K562 (cell line): ENCODE measurements around the gene PTPN14. TPM values are rescaled to one million over a fixed set of nuclear protein-coding genes. Genes with fewer than 3 reads are reported as not detected.

Experiments
- ATAC-seq: fragments of 200-7000 bp; cut with Tn5 transposase; 3 replicates; pipeline ENCODE4 v1.9.1; 2020; ENCODE audit warnings: moderate library complexity
- BruUV-seq: library from RNA; stranded (reverse); fragments of 400-500 nt; replicated peaks from 2 replicates; lab custom pipeline; 2021; lab: Mats Ljungman, UMichigan
- CTCF ChIA-PET: fragments of 300-600 bp; formaldehyde crosslinking; extraction: SDS; loops from one replicate; lab custom pipeline; 2021; ENCODE audit warnings: low intra/inter-chr PET ratio; lab: Yijun Ruan, JAX
- POLR2A ChIA-PET: fragments of 300-600, 350-650 bp; sonication (Branson Sonifier 250); formaldehyde crosslinking; extraction: SDS; loops from one replicate; lab custom pipeline; 2021; ENCODE audit warnings: antibody characterized with exemption, inconsistent platforms; lab: Yijun Ruan, JAX
- DNase-seq, 4 experiments: peaks; one replicate each; pipeline versions ENCODE4 v3.0.0 to v3.0.0-alpha.2; 2011 to 2018; ENCODE audit warnings: low spot score in 3 of 4, mixed read lengths in 3 of 4; ENCODE audit errors: extremely low read depth in 1 of 4
- FAIRE-seq: peaks from 2 replicates; lab custom pipeline; 2011; peaks lifted over from hg19 to GRCh38; lab: Jason Lieb, UNC
- H2AFZ ChIP-seq: 2 replicates; pipeline ENCODE4 v1.6.0; 2011; ENCODE audit warnings: low read depth, low read length, control low read depth, inconsistent platforms
- H3K27ac ChIP-seq: fragments of 200-600 bp; 3 replicates; pipeline ENCODE4 v1.8.0; 2011; ENCODE audit warnings: low read depth, mild to moderate bottlenecking, control low read depth, inconsistent platforms, low read length, moderate library complexity, mixed read lengths; ENCODE audit errors: extremely low read depth
- H3K27me3 ChIP-seq, 2 experiments: fragments of 300-600 bp in 1 of 2; 2 replicates in 1 of 2; 3 replicates in 1 of 2; pipeline versions ENCODE4 v1.6.0 to v1.8.0; 2011; ENCODE audit warnings: inconsistent platforms in 2 of 2, low read length in 2 of 2, mild to moderate bottlenecking in 1 of 2, mixed read lengths in 1 of 2, moderate library complexity in 1 of 2; ENCODE audit not compliant: control insufficient read depth in 2 of 2, insufficient read depth in 2 of 2
- H3K36me3 ChIP-seq: fragments of 300-600 bp; 3 replicates; pipeline ENCODE4 v1.8.0; 2011; ENCODE audit warnings: mild to moderate bottlenecking, low read length, inconsistent platforms; ENCODE audit not compliant: control insufficient read depth, insufficient read depth
- H3K4me1 ChIP-seq, 2 experiments: fragments of 200-600 bp in 1 of 2; replicated peaks in 1 of 2; 2 replicates in 1 of 2; 3 replicates in 1 of 2; pipeline versions ENCODE4 v1.5.1 to v1.8.0; 2011; ENCODE audit warnings: inconsistent platforms in 2 of 2, low read length in 2 of 2, mild to moderate bottlenecking in 1 of 2, mixed read lengths in 1 of 2, moderate library complexity in 1 of 2; ENCODE audit not compliant: control insufficient read depth in 2 of 2, insufficient read depth in 2 of 2
- H3K4me2 ChIP-seq: 2 replicates; pipeline ENCODE4 v1.6.1; 2011; ENCODE audit warnings: low read length, control low read depth, inconsistent platforms, mixed read lengths; ENCODE audit not compliant: insufficient read depth
- H3K4me3 ChIP-seq: fragments of 200-600 bp; sonication (generic), shearing (Covaris generic); 2 replicates; pipeline ENCODE4 v1.5.1; 2016; ENCODE audit warnings: control low read depth, inconsistent platforms
- H3K79me2 ChIP-seq: fragments of 200-600 bp; 3 replicates; pipeline ENCODE4 v1.8.0; 2011; ENCODE audit warnings: low read length, inconsistent platforms; ENCODE audit not compliant: control insufficient read depth, insufficient read depth
- H3K9ac ChIP-seq, 2 experiments: 2 replicates each; pipeline versions ENCODE4 v1.6.0 to v1.6.1; 2011; ENCODE audit warnings: low read depth in 2 of 2, low read length in 2 of 2, control low read depth in 1 of 2, inconsistent platforms in 1 of 2, mild to moderate bottlenecking in 1 of 2, mixed read lengths in 1 of 2; ENCODE audit not compliant: insufficient read depth in 1 of 2
- H3K9me1 ChIP-seq: one replicate; pipeline ENCODE4 v1.6.0; 2011; ENCODE audit warnings: inconsistent platforms, mild to moderate bottlenecking, low read length, moderate library complexity; ENCODE audit not compliant: control insufficient read depth, insufficient read depth
- H3K9me3 ChIP-seq: replicated peaks from 2 replicates; pipeline ENCODE4 v1.5.1; 2011; ENCODE audit warnings: low read depth, low read length, inconsistent platforms; ENCODE audit not compliant: control insufficient read depth, insufficient read depth
- H4K20me1 ChIP-seq: replicated peaks from 2 replicates; pipeline ENCODE4 v1.6.1; 2011; ENCODE audit warnings: low read length, inconsistent platforms, mixed read lengths; ENCODE audit not compliant: control insufficient read depth, insufficient read depth
- E2F3 ChIP-seq: fragments of 250-450 bp; sonication (Bioruptor Pico); IDR thresholded peaks from 2 replicates; pipeline ENCODE4 v1.4.0; 2020; ENCODE audit warnings: mild to moderate bottlenecking
- FOSL1 ChIP-seq: fragments of 200-800 bp; sonication (Bioruptor generic); conservative IDR thresholded peaks from 2 replicates; pipeline ENCODE4 v1.6.1; 2016; ENCODE audit warnings: missing genetic modification characterization, missing compliant biosample characterization
- HNRNPK ChIP-seq: fragments of 200-400 bp; formaldehyde crosslinking; IDR thresholded peaks from one replicate; pipeline ENCODE4 v1.6.1; 2018; ENCODE audit warnings: mild to moderate bottlenecking, low read depth, low read length; ENCODE audit not compliant: poor library complexity, severe bottlenecking
- MTF1 ChIP-seq: fragments of 250-450 bp; sonication (Bioruptor Pico); IDR thresholded peaks from 2 replicates; pipeline ENCODE4 v1.9.0; 2021; ENCODE audit warnings: moderate library complexity, mild to moderate bottlenecking, inconsistent platforms, borderline replicate concordance
- NELFE ChIP-seq: IDR thresholded peaks from 2 replicates; pipeline ENCODE4 v1.6.1; 2011; ENCODE audit warnings: mild to moderate bottlenecking; ENCODE audit not compliant: insufficient read depth, insufficient read length
- RAD51 ChIP-seq: fragments of 450-650 bp; IDR thresholded peaks from 2 replicates; pipeline ENCODE4 v1.7.1; 2016; ENCODE audit warnings: low read depth, mild to moderate bottlenecking, borderline replicate concordance
- SMARCE1 ChIP-seq: fragments of 450-650 bp; IDR thresholded peaks from 2 replicates; pipeline ENCODE4 v1.7.1; 2016; ENCODE audit warnings: mild to moderate bottlenecking
- WHSC1 ChIP-seq: IDR thresholded peaks from one replicate; pipeline ENCODE4 v1.6.1; 2012; ENCODE audit warnings: low read length, control low read depth, inconsistent platforms
- ZBTB8A ChIP-seq: fragments of 450-650 bp; IDR thresholded peaks from 2 replicates; pipeline ENCODE4 v1.6.1; 2018; ENCODE audit warnings: mild to moderate bottlenecking, moderate library complexity; ENCODE audit not compliant: partially characterized antibody
- ZNF12 ChIP-seq: sonication (generic); formaldehyde crosslinking; IDR thresholded peaks from 2 replicates; pipeline ENCODE4 v1.4.0; 2020; ENCODE audit warnings: mild to moderate bottlenecking, missing genetic modification reagents
- WGBS: fragments of 100-300 bp; shearing (Covaris generic); methylation state at CpG from one replicate; pipeline ENCODE4 v1.1.6; 2016; ENCODE audit warnings: low coverage, mixed read lengths; ENCODE audit not compliant: insufficient coverage; ENCODE audit errors: missing lambda C conversion rate; 5-methylcytosine and 5-hydroxymethylcytosine counted together
- in situ Hi-C: fragments of 300-500 bp; cut with MboI; formaldehyde crosslinking; loops from 4 replicates; pipeline ENCODE4 v1.15.0; 2018; ENCODE audit warnings: inconsistent platforms, mixed read lengths
- intact Hi-C: fragments of 100-400 bp; cut with micrococcal nuclease; formaldehyde crosslinking; loops from 2 replicates; pipeline ENCODE4 v1.14.2; 2022
- polyA plus RNA-seq, 8 experiments: library from polyadenylated mRNA; depleted of rRNA in 4 of 8; stranded (reverse) in 5 of 8; unstranded in 3 of 8; fragments of >200 nt; fragmentation: Nextera tagmentation in 2 of 8; fragmentation: Illumina TruSeq in 1 of 8; extraction: Ambion mirVana in 2 of 8; extraction: Trizol in 1 of 8; gene quantifications; 2 replicates each; pipeline versions ENCODE4 v1.2.1 to v1.2.3, GENCODE V29; 2011 to 2014; ENCODE audit warnings: inconsistent platforms in 1 of 8, missing spikeins in 1 of 8
- total RNA-seq, 7 experiments: library from RNA; depleted of rRNA in 6 of 7; stranded (reverse); fragments of >200 nt in 6 of 7; fragmentation: Illumina TruSeq in 2 of 7; extraction: Trizol in 2 of 7; gene quantifications; 2 replicates each; pipeline versions ENCODE4 v1.2.1 to v1.2.3, GENCODE V29; 2011 to 2021; ENCODE audit warnings: low replicate concordance in 1 of 7
- TF ChIP-seq, protein P1 (sequence below): fragments of 450-650 bp; IDR thresholded peaks from 2 replicates; pipeline ENCODE4 v1.6.1; 2018; ENCODE audit not compliant: partially characterized antibody
- TF ChIP-seq, protein P2 (sequence below): fragments of 250-450 bp; sonication (Bioruptor Pico); IDR thresholded peaks from 2 replicates; pipeline ENCODE4 v1.5.0; 2021

The PTPN14 gene
- total and polyA plus RNA-seq, 9 of the 15 experiments (the other 6 are each of a cell fraction or from before 2014, with no cell fraction given), result 0.01 to 0.29 (median 0.04) TPM; not detected in 6

DNA sequence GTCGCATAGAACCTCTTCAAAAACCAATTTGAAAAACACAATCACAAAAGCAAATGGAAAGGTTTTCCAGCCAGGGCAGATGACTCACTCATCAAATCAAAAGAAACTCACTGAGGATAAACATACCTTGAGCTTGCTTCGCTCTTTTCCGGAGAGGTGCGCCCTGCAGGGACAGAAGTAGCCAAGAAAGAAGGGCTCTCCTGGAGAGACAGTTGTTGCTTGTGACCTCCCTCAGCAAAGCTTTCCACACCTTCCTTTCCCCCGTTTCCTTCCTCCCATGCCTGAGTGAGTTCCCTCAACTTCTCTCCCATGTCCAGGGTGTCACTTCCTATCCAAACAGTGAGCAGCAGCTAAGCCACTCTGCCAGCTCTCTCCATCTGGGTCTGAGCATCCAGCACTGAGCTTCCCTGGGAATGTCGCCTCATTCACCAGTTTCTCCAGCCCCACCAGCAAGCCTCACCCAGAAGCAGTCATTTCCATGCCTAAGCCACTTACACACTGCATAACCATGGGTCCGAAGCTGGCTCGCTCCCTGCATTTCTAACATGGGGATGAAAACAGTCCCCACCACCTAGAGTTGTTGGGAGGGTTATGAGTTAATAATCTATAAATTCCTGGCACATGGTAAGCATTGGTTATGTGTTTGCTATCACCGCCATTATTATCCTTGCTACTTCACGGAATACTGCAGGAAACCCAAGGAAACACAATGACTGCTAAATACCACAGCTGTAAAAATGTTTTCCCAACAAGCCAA lies 75.0 kb downstream of the PTPN14 start (continued):
- TF ChIP-seq, protein P1, sequence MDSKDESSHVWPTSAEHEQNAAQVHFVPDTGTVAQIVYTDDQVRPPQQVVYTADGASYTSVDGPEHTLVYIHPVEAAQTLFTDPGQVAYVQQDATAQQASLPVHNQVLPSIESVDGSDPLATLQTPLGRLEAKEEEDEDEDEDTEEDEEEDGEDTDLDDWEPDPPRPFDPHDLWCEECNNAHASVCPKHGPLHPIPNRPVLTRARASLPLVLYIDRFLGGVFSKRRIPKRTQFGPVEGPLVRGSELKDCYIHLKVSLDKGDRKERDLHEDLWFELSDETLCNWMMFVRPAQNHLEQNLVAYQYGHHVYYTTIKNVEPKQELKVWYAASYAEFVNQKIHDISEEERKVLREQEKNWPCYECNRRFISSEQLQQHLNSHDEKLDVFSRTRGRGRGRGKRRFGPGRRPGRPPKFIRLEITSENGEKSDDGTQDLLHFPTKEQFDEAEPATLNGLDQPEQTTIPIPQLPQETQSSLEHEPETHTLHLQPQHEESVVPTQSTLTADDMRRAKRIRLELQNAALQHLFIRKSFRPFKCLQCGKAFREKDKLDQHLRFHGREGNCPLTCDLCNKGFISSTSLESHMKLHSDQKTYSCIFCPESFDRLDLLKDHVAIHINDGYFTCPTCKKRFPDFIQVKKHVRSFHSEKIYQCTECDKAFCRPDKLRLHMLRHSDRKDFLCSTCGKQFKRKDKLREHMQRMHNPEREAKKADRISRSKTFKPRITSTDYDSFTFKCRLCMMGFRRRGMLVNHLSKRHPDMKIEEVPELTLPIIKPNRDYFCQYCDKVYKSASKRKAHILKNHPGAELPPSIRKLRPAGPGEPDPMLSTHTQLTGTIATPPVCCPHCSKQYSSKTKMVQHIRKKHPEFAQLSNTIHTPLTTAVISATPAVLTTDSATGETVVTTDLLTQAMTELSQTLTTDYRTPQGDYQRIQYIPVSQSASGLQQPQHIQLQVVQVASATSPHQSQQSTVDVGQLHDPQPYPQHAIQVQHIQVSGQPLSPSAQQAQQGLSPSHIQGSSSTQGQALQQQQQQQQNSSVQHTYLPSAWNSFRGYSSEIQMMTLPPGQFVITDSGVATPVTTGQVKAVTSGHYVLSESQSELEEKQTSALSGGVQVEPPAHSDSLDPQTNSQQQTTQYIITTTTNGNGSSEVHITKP, result no peak
- no peak for TF ChIP-seq FOSL1 (tag)
- TF ChIP-seq NELFE, result no peak
- TF ChIP-seq HNRNPK, result no peak
- TF ChIP-seq, all 486 proteins: peak for 0

DNA sequence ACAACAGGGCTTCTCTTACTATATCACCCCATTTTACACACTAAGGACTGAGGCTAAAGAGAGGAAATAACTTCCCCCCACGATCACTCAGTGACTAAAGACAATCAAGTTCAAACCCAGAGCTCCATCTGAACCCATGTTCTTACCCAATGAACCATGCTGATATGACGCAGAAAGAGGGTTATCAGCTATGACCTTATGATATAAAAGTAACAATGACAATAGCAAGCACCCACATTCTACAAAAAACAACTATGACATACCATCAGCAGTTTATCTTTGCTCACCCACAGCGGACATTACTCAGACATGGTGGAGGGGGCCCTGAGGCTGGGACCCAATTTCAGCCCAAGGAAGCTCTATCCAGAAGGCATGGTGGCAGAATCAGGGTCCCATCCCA lies 75.7 kb downstream of the PTPN14 start:
- H2AFZ ChIP-seq, result no peak overlapping the region
- no peaks in the 10 kb centered on the region for H3K79me2 ChIP-seq
- H3K9ac ChIP-seq, result no peak overlapping the region
- H3K27me3 ChIP-seq, result no peaks in the 10 kb centered on the region
- no TSS peak for BruUV-seq
- no peak for FAIRE-seq
- H3K4me1 ChIP-seq, result no peaks in the 10 kb centered on the region
- ATAC-seq, result no peak
- H4K20me1 ChIP-seq, result no peaks in the 10 kb centered on the region; the same call in 1 of the 2 replicates
- no peak overlapping the region for H3K4me3 ChIP-seq
- TF ChIP-seq ZNF12 (CRISPR knock-in tag), result no peak
- TF ChIP-seq, protein P2, sequence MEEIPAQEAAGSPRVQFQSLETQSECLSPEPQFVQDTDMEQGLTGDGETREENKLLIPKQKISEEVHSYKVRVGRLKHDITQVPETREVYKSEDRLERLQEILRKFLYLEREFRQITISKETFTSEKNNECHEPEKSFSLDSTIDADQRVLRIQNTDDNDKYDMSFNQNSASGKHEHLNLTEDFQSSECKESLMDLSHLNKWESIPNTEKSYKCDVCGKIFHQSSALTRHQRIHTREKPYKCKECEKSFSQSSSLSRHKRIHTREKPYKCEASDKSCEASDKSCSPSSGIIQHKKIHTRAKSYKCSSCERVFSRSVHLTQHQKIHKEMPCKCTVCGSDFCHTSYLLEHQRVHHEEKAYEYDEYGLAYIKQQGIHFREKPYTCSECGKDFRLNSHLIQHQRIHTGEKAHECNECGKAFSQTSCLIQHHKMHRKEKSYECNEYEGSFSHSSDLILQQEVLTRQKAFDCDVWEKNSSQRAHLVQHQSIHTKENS (CRISPR knock-in tag), result no peak
- TF ChIP-seq MTF1 (CRISPR knock-in tag), result no peak
- no peak for TF ChIP-seq RAD51
- TF ChIP-seq WHSC1, result no peak
- no peak for TF ChIP-seq E2F3 (CRISPR knock-in tag)
- no peak for TF ChIP-seq SMARCE1
- no peak for TF ChIP-seq ZBTB8A
- H3K36me3 ChIP-seq, result no peaks in the 10 kb centered on the region
- CTCF ChIA-PET, result no interaction called here
- no peak overlapping the region for H3K27ac ChIP-seq
- no peaks in the 10 kb centered on the region for H3K9me3 ChIP-seq
- in situ Hi-C loops, result no loop called here
- H3K4me2 ChIP-seq, result no peak overlapping the region
- POLR2A ChIA-PET, result interaction anchor here (0.8 to 1.3 kb wide), 2 partner anchors 10 to 105 kb away, joined by 3 to 4 read pairs; no protein-coding TSS in a partner anchor
- WGBS, result 0% methylated on average over 3 of the region's 3 CpGs
- no peaks in the 10 kb centered on the region for H3K9me1 ChIP-seq
- DNase-seq, result no peak
- intact Hi-C loops, result no loop called here
